OCI-LY7 (cell line): ENCODE measurements around the gene CALN1. TPM values are rescaled to one million over a fixed set of nuclear protein-coding genes. Genes with fewer than 3 reads are reported as not detected.

ENCODE experiments used
- BruUV-seq: library from RNA; stranded (reverse); fragments of 400-500 nt; replicated peaks from 2 replicates; lab custom pipeline; 2021; lab: Mats Ljungman, UMichigan
- CTCF ChIA-PET: fragments of 300-600 bp; sonication (Branson Sonifier 250); formaldehyde crosslinking; loops from one replicate; lab custom pipeline; 2022; ENCODE audit warnings: antibody characterized with exemption; ENCODE audit not compliant: unreplicated experiment; lab: Charles Lee
- POLR2A ChIA-PET: fragments of 300-600 bp; sonication (Branson Sonifier 250); formaldehyde crosslinking; loops from one replicate; lab custom pipeline; 2022; ENCODE audit warnings: antibody characterized with exemption; lab: Charles Lee
- DNase-seq: peaks from one replicate; pipeline ENCODE4 v3.0.0-alpha.2; 2015; ENCODE audit warnings: low spot score
- H2AFZ ChIP-seq: fragments of 200-600 bp; sonication (generic), shearing (Covaris generic); 2 replicates; pipeline ENCODE4 v1.6.1; 2014; ENCODE audit warnings: mild to moderate bottlenecking, antibody characterized with exemption, low read length, moderate library complexity
- H3K27ac ChIP-seq: fragments of 200-600 bp; sonication (generic); 2 replicates; pipeline ENCODE4 v1.5.1; 2014; ENCODE audit warnings: mixed run types, low read depth, mild to moderate bottlenecking, moderate library complexity, low read length, inconsistent platforms; ENCODE audit not compliant: poor library complexity, severe bottlenecking
- H3K36me3 ChIP-seq: fragments of 200-600 bp; sonication (generic); 2 replicates; pipeline ENCODE4 v1.6.1; 2014; ENCODE audit warnings: mild to moderate bottlenecking, antibody characterized with exemption, low read length, moderate library complexity, mixed read lengths; ENCODE audit not compliant: insufficient read depth
- H3K4me1 ChIP-seq: fragments of 200-600 bp; sonication (generic); 2 replicates; pipeline ENCODE4 v1.5.1; 2014; ENCODE audit warnings: mild to moderate bottlenecking, low read length; ENCODE audit not compliant: insufficient read depth, poor library complexity, severe bottlenecking
- H3K4me2 ChIP-seq: fragments of 200-600 bp; sonication (generic); 2 replicates; pipeline ENCODE4 v1.6.1; 2014; ENCODE audit warnings: mild to moderate bottlenecking, low read length
- H3K4me3 ChIP-seq: fragments of 200-600 bp; sonication (generic); 2 replicates; pipeline ENCODE4 v1.5.1; 2014; ENCODE audit warnings: mild to moderate bottlenecking, low read depth, low read length; ENCODE audit not compliant: poor library complexity, severe bottlenecking
- H3K79me2 ChIP-seq: fragments of 200-600 bp; sonication (generic); 2 replicates; pipeline ENCODE4 v1.6.1; 2016; ENCODE audit warnings: low read depth, mild to moderate bottlenecking, low read length, moderate library complexity, mixed read lengths; ENCODE audit not compliant: insufficient read depth
- H3K9me2 ChIP-seq: fragments of 200-600 bp; sonication (generic); 2 replicates; pipeline ENCODE4 v1.6.1; 2016; ENCODE audit warnings: mild to moderate bottlenecking, low read length, mixed read lengths; ENCODE audit not compliant: insufficient read depth
- H3K9me3 ChIP-seq: fragments of 200-600 bp; sonication (generic); 2 replicates; pipeline ENCODE4 v1.6.1; 2014; ENCODE audit warnings: mild to moderate bottlenecking, mixed run types, low read length, mixed read lengths
- H4K20me1 ChIP-seq: fragments of 200-600 bp; sonication (generic); 2 replicates; pipeline ENCODE4 v1.6.1; 2014; ENCODE audit warnings: mild to moderate bottlenecking, antibody characterized with exemption, low read length, moderate library complexity, mixed read lengths; ENCODE audit not compliant: insufficient read depth
- EZH2phosphoT487 ChIP-seq: fragments of 200-600 bp; sonication (generic); IDR thresholded peaks from 2 replicates; pipeline ENCODE4 v1.6.1; 2018; ENCODE audit warnings: low read depth, borderline replicate concordance, mild to moderate bottlenecking, mixed run types, antibody characterized with exemption, low read length, moderate library complexity, mixed read lengths
- intact Hi-C: fragments of 100-400 bp; cut with micrococcal nuclease; formaldehyde crosslinking; loops from one replicate; pipeline ENCODE4 v1.10.0; 2022; ENCODE audit not compliant: unreplicated experiment
- total RNA-seq, 2 experiments: library from RNA; depleted of rRNA in 1 of 2; stranded (reverse); fragments of >200 nt in 1 of 2; shearing (Covaris generic) in 1 of 2; gene quantifications; 2 replicates each; pipeline ENCODE4 v1.2.3, GENCODE V29; 2014 to 2022
- TF ChIP-seq, protein P1 (sequence below): fragments of 200-600 bp; sonication (generic); conservative IDR thresholded peaks from 2 replicates; pipeline ENCODE4 v1.5.1; 2014; ENCODE audit warnings: mild to moderate bottlenecking, antibody characterized with exemption, low read length, moderate library complexity, mixed read lengths

CALN1 gene
- total RNA-seq, 2 experiments from 2014 or later, result not detected

DNA sequence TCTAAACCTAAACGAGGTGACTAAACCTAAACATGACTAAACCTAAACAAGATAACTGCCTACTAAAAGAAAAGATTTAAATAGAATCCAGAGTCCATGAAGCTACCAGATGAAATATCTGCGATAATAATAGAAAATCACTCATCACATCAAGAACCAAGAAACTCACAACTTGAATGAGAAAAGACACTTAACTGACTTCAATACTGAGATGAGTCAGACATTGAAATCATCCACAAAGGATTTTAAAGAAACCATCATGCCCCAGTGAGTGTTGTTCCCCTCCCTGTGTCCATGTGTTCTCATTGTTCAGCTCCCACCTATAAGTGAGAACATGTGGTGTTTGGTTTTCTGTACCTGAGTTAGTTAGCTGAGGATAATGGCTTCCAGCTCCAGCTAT, 416.0 kb downstream of the CALN1 start:
- ChIA-PET CTCF (no interaction called here), POLR2A (no interaction called here)
- Histone ChIP-seq H3K9me2 (no peaks in the 10 kb centered on the region), H3K4me2 (no peak overlapping the region), H4K20me1 (no peaks in the 10 kb centered on the region), H3K27ac (no peak overlapping the region), H3K36me3 (no peaks in the 10 kb centered on the region), H3K4me3 (no peak overlapping the region), H3K79me2 (no peaks in the 10 kb centered on the region), H3K9me3 (no peaks in the 10 kb centered on the region), H2AFZ (no peak overlapping the region), H3K4me1 (no peaks in the 10 kb centered on the region)
- no TSS peak for BruUV-seq
- no peak for DNase-seq
- intact Hi-C loops, result no loop called here
- TF ChIP-seq, protein P1, sequence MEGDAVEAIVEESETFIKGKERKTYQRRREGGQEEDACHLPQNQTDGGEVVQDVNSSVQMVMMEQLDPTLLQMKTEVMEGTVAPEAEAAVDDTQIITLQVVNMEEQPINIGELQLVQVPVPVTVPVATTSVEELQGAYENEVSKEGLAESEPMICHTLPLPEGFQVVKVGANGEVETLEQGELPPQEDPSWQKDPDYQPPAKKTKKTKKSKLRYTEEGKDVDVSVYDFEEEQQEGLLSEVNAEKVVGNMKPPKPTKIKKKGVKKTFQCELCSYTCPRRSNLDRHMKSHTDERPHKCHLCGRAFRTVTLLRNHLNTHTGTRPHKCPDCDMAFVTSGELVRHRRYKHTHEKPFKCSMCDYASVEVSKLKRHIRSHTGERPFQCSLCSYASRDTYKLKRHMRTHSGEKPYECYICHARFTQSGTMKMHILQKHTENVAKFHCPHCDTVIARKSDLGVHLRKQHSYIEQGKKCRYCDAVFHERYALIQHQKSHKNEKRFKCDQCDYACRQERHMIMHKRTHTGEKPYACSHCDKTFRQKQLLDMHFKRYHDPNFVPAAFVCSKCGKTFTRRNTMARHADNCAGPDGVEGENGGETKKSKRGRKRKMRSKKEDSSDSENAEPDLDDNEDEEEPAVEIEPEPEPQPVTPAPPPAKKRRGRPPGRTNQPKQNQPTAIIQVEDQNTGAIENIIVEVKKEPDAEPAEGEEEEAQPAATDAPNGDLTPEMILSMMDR, result no peak
- no peak for TF ChIP-seq EZH2phosphoT487

DNA sequence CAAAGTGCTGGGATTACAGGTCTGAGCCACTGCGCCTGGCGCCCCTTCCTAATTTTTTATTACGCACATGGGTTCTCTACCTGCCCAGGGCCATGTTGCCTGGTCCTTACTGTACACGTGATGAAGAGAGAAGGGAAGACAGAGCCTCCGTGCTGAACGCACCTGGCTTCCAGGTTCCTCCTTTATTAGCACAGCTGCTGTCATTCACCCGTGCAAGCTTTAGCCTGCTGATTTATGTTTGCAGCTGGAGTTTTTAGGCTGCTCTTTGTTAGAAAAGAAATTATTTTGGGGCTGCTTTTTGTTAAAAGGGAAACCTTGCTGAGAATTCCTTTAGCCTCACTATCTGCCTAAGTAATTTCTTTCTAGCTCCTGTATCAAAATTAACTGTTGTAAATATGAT, 417.0 kb downstream of the CALN1 start:
- POLR2A ChIA-PET, result no interaction called here
- Histone ChIP-seq H3K9me2 (no peaks in the 10 kb centered on the region), H2AFZ (no peak overlapping the region), H3K4me2 (no peak overlapping the region), H3K4me3 (no peak overlapping the region), H4K20me1 (no peaks in the 10 kb centered on the region), H3K9me3 (no peaks in the 10 kb centered on the region), H3K36me3 (no peaks in the 10 kb centered on the region), H3K27ac (no peak overlapping the region), H3K4me1 (no peaks in the 10 kb centered on the region), H3K79me2 (no peaks in the 10 kb centered on the region)
- no peak for TF ChIP-seq EZH2phosphoT487
- TF ChIP-seq, protein P1, result no peak
- BruUV-seq, result no TSS peak
- CTCF ChIA-PET, result no interaction called here
- no peak for DNase-seq
- intact Hi-C loops, result no loop called here

DNA sequence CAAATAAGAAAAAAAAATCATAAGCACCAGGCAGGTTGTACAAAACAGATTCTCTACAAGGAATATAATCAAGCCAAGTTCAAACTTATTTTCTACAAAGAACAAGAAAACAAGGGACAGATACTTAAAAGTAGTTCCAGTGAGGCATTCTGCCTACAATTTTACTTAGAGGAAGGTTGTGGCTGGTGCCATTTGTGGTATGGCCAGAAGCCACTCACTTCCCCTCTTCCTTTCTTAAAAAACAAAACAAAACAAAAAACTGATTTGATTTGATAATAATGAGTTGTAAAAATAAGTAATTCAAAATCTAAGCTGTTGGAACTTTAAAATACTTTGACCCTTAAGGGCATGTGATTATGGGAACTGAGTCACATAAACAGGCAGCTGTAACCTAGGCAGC, 420.6 kb downstream of the CALN1 start:
- BruUV-seq, result no TSS peak
- Histone ChIP-seq H3K79me2 (no peaks in the 10 kb centered on the region), H3K27ac (no peak overlapping the region), H3K4me2 (no peak overlapping the region), H3K4me1 (no peaks in the 10 kb centered on the region), H3K36me3 (no peaks in the 10 kb centered on the region), H3K9me2 (no peaks in the 10 kb centered on the region), H2AFZ (no peak overlapping the region), H3K9me3 (no peaks in the 10 kb centered on the region), H4K20me1 (no peaks in the 10 kb centered on the region), H3K4me3 (no peak overlapping the region)
- intact Hi-C loops, result no loop called here
- no peak for DNase-seq
- no peak for TF ChIP-seq EZH2phosphoT487
- TF ChIP-seq, protein P1, result no peak
- ChIA-PET CTCF (no interaction called here), POLR2A (no interaction called here)
